ENCODE data around the gene ZFP37.
"Not testable (repeated sequence)": the region's sequence is repeated elsewhere in the genome, so short reads cannot be mapped to it uniquely, and the experiment has no call there.

The ZFP37 gene

DNA sequence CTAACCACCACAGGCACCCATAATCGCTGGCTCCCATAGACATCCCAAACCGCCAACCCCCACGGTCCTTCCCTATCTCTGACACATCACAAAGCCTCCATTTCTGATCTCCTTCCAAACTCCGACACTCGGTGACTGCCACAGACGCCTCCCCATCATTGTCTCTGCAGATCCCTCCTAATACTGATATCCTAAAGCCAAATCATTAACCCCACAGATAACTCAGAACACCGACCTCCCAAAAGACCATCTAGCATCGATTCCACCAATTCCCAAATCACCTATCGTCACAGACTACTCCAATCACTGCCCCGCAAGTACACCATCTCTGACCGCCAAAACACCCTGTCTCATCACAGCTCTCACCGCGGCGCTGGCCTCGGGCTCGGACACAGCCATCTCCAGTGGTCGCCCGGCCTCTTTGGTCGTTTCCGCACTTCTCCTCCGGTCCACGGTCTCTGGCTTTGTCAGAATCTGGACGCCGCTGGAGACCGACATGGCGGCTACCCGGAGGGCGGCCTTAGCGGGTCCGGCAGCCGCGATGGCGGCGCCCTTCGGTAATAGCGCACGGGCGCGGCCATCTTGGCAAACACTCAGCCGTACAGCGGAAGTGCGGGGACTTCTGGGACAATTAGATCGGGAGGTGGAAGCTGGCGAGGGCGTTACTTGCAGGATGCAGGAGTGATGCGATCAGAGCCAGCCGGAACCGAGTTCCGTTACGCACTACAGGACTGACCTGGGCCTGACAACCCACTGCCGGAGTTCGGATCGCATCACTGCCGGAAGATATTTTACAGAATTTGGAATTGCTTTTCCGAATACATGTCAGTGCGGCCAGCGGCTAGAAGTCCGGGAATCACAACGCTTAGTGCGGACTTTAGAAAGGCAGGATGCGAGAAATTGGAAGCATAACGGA, at the start of gene ZFP37:
TSS of gene ZFP37 (minus strand) at position 534 of the 916 bp plus-strand sequence. CDS start at position 498, 36 bp downstream.
- peak; percentile 93 for DNase-seq

GRCh38 chr9:113105345-113105744, 48.8 kb upstream of the ZFP37 start:
- not testable (repeated sequence) for DNase-seq

- DNase-seq: no peak
These were observed 39.0 kb upstream of the ZFP37 start for GRCh38 chr9:113095561-113095960.

DNA sequence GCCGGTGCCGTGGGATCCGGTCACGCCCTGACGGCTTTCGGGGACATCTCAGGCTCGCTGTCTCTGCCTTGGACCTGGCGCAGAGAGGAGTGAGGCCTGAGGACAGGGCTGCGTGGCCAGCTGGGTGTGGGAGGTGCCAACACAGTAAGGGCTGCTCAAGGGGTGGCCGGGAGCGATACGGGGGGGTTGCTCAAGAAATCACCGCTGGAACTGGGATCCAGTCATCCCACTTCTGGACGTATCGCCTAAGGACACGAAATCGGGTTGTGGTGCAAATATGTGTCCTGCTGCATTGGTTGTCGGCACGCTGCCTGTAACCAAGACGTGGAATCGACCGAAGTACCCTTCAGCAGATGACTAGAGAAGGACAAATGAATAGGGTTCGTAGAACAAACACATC, 33.4 kb upstream of the ZFP37 start:
- DNase-seq: not testable (repeated sequence)

DNA sequence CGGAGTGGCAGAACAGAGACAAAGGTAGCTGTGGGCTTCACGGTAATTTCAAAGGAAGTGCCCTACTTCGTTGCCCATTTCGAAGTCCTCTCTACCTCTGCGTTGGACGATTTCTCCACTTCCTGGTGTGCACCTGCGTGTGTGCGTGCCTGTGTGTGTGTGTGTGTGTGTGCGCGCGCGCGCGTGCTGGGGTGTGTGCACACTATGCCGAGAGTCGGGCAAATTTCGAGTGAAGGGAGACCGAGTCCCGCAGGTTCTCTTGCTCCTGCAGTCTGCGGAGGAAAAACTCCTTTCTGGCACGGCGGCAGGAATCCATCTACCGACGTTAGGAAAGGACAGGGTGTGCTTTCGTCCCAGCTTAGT, 32.6 kb upstream of the ZFP37 start:
- DNase-seq: not testable (repeated sequence)

- DNase-seq: peak; percentile 1
These were observed 32.1 kb upstream of the ZFP37 start for GRCh38 chr9:113088456-113089142.

- not testable (repeated sequence) for DNase-seq
These were observed 6.4 kb upstream of the ZFP37 start for GRCh38 chr9:113062932-113063310.

DNA sequence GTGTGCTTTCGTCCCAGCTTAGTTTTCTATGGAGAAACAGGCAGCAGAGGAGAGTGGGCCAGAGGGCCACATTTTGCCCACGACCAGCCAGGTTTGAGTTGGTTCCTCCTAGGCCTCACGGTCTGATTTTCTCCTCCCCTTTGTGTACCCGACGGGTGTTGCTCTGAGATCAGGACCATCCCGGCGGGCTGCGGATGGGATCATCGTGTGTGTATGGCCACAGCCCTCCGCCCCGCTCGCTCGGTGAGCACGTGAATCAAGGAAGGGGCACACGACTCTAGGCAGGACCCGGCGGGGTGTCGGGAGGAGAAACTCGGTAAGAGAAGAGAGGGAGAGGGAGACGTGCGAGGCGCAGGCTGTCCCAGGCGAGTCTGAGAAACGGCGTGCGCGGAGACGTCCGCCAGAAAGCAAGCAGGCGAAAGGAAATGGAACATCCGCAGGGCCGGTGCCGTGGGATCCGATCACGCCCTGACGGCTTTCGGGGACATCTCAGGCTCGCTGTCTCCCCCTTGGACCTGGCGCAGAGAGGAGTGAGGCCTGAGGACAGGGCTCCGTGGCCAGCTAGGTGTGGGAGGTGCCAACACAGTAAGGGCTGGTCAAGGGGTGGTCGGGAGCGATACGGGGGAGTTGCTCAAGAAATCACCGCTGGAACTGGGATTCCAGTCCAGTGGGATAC, 5.9 kb upstream of the ZFP37 start:
- not testable (repeated sequence) for DNase-seq

GRCh38 chr9:113061072-113061850, 4.7 kb upstream of the ZFP37 start:
- not testable (repeated sequence) for DNase-seq

DNA sequence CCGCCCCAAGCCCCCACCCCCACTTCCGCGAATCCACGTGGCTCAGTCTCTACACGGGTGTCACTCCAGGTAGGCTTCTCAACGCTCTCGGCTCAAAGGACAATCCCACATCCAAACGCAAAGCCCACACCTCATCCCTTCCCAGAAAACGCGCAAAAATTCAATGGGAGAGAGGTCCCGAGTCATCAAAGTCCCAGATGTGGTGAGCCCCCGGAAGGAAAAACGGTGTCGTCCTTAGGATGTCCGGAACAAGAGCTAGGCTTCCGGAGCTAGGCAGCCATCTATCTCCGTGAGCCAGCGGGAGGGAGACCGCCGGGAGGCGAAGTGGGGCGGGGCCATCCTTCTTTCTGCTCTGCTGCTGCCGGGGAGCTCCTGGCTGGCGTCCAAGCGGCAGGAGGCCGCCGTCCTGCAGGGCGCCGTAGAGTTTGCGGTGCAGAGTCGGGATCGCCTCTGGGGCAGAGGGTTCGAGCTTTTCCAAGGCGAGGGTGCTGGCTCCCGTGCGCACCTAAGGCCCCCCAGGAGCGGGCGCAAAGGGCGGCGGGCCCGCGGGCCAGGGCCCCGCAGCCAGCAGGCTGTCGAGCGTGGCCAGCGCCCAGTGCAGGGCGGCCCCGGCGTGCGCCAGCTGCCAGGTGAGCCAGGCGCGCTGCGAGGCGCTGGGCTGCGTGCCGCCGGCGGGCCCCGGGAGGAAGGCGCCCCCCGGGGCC, 3.2 kb upstream of the ZFP37 start:
- not testable (repeated sequence) for DNase-seq

DNA sequence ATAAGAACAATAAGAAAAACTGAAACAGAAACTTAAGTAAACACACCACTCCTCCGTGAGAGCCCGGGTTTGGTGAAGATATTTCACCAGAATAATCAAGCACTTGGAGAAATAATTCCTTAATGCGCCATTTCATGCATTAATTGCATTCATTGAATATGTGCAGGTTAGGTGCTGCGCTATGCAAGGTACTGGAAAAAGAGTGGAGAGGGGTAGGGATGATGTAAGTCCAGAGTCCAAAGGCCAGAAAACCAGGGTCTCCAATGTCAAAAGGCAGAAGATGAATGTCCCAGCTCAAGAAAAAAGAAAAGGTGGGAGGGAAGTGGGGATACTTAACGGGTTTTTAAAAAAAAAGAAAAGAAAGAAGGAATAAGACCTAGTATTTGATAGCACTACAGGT, 669 bp upstream of the ZFP37 start:
- DNase-seq: no peak

DNA sequence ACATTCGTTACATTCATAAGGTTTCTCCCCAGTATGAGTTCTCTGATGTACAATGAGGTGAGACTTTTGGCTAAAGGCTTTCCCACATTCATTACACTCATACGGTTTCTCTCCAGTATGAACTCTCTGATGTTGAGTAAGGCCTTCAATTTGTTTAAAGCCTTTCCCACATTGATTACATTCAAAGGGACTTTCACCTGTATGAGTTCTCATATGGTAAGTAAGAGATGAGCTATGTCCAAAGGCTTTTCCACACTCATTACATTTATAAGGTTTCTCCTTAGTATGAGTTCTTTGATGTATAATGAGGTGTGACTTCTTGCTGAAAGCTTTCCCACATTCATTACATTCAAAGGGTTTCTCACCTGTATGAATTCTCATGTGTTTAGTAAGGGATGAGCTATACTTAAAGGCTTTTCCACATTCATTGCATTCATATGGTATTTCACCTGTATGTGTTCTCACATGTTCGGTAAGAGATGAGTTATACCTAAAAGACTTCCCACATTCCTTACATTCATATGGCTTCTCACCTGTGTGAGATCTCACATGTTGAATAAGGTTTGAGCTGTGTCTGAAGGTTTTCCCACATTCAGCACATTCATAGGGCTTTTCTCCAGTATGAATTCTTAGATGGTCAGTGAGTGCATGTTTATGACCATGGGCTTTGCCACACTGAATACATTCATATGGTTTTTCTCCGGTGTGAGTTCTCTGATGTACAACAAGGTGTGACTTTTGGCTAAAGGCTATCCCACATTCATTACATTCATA, 13.5 kb downstream of the ZFP37 start:
- DNase-seq: no peak

DNA sequence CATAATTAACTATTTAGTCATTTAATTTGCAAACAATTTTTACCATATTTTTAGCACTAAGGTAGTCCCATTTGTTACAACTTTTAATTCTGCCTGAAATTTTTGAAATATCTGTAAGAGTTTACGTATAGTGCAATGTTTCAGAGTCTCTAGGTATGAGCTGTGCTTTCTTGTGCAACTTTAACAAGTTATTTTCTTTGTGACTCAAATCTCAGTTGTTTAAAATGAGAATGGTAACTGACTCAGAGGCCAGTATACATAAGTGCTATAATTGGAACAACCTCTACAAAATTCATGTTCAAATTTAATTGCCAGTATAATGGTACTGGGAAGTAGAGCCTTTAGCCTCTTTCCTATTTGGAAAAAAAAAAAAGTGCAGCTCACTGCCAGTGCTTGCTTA, 30.3 kb downstream of the ZFP37 start:
- DNase-seq: no peak

- no peak for DNase-seq
These were observed 38.3 kb downstream of the ZFP37 start for GRCh38 chr9:113018247-113018646.

DNA sequence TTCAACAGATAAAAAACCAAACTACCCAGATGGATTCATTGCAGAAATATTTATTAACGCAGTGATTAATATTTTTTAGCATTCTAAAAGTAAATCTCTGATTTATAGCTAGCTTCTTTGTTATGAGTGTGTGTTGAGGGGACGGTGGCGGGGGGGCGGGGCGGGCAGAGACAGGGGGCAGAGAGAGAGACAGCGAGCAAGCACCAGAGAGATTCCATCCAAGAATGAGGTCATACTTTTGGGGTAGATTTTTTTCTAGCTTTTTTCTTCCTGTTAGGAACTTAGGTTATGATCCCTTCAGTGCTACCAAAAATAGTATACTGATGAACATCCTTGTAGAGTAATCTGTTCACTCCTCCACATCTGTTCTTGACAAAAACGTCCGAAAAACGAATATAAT, 44.0 kb downstream of the ZFP37 start:
- DNase-seq: no peak

DNA sequence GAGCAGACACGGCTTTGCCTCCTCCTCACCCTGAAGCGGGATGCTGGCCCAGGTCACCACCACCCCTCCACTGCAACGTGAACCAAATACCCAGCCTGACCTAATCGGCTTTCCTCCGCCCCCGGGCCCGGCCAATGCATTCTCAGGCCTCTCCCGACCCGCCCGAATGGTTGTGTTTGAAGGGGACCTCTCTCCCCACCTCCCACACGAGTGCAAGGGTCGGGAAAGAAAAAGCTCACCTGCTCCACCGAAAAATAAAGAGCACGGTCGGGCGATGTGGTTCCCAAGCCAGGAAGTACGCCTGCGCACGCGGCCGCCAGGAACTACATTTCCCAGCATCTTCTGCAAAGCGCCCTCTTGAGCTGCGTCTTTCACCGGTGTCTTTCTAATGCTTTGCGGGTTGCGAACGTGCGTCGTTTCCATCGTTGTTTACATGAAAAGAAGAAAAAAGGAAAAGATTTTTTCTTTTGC, 44.6 kb downstream of the ZFP37 start, which contains the start of gene ZNF883:
TSS of gene ZNF883 (minus strand) at position 282 of the 471 bp plus-strand sequence.
- DNase-seq: peak; percentile 63

- no peak for DNase-seq
These were observed 50.7 kb downstream of the ZFP37 start for GRCh38 chr9:113005777-113006176.

- DNase-seq: no peak
These were observed 59.1 kb downstream of the ZFP37 start for GRCh38 chr9:112997236-112997941.
